DOHH2 (cell line): ENCODE measurements around the gene TMEM219.

Source experiments
- H3F3A ChIP-seq: fragments of 200-600 bp; sonication (generic), shearing (Covaris generic); 2 replicates; pipeline ENCODE4 v1.6.0; 2016; ENCODE audit warnings: antibody characterized with exemption, mild to moderate bottlenecking; ENCODE audit not compliant: control insufficient read depth, insufficient read depth
- H3K27ac ChIP-seq: fragments of 200-600 bp; sonication (generic); 2 replicates; pipeline ENCODE4 v1.5.1; 2014; ENCODE audit warnings: low read depth, mild to moderate bottlenecking, low read length, moderate library complexity
- H3K27me3 ChIP-seq: fragments of 200-600 bp; sonication (generic); 2 replicates; pipeline ENCODE4 v1.6.1; 2014; ENCODE audit warnings: mild to moderate bottlenecking, low read length, mixed read lengths; ENCODE audit not compliant: control insufficient read depth
- H3K36me3 ChIP-seq: fragments of 200-600 bp; sonication (generic); 2 replicates; pipeline ENCODE4 v1.6.1; 2014; ENCODE audit warnings: mild to moderate bottlenecking, low read length, moderate library complexity, mixed read lengths; ENCODE audit not compliant: control insufficient read depth
- H3K4me1 ChIP-seq: fragments of 200-600 bp; sonication (generic); 2 replicates; pipeline ENCODE4 v1.6.1; 2014; ENCODE audit warnings: mild to moderate bottlenecking, low read length, mixed read lengths; ENCODE audit not compliant: control insufficient read depth
- H3K4me2 ChIP-seq: fragments of 200-600 bp; sonication (generic); 2 replicates; pipeline ENCODE4 v1.6.0; 2014; ENCODE audit warnings: mild to moderate bottlenecking, low read length, moderate library complexity
- H3K4me3 ChIP-seq: fragments of 200-600 bp; sonication (generic); 2 replicates; pipeline ENCODE4 v1.5.1; 2014; ENCODE audit warnings: mild to moderate bottlenecking, low read length, mixed read lengths
- H3K79me2 ChIP-seq: fragments of 200-600 bp; sonication (generic); 2 replicates; pipeline ENCODE4 v1.6.1; 2014; ENCODE audit warnings: mild to moderate bottlenecking, low read length, mixed read lengths; ENCODE audit not compliant: control insufficient read depth
- H3K9me2 ChIP-seq: fragments of 200-600 bp; sonication (generic); replicated peaks from 2 replicates; pipeline ENCODE4 v1.6.1; 2014; ENCODE audit warnings: mild to moderate bottlenecking, low read length, mixed read lengths; ENCODE audit not compliant: control insufficient read depth
- H3K9me3 ChIP-seq: fragments of 200-600 bp; sonication (generic); 2 replicates; pipeline ENCODE4 v1.6.1; 2014; ENCODE audit warnings: antibody characterized with exemption, low read length, mixed read lengths; ENCODE audit not compliant: control insufficient read depth, insufficient read depth
- H4K20me1 ChIP-seq: fragments of 200-600 bp; sonication (generic); 2 replicates; pipeline ENCODE4 v1.6.0; 2014; ENCODE audit warnings: low read depth, mild to moderate bottlenecking, antibody characterized with exemption, low read length, moderate library complexity; ENCODE audit not compliant: control insufficient read depth, insufficient read depth
- CTCF ChIP-seq: fragments of 200-600 bp; sonication (generic); IDR thresholded peaks from one replicate; pipeline ENCODE4 v1.5.1; 2014; ENCODE audit warnings: antibody characterized with exemption, mild to moderate bottlenecking, low read depth, low read length; ENCODE audit not compliant: poor library complexity, severe bottlenecking
- EZH2phosphoT487 ChIP-seq: fragments of 200-600 bp; sonication (generic); IDR thresholded peaks from 2 replicates; pipeline ENCODE4 v1.6.1; 2017; ENCODE audit warnings: borderline replicate concordance, mild to moderate bottlenecking, antibody characterized with exemption, low read length, moderate library complexity, mixed read lengths

TMEM219 gene

GRCh38 chr16:29943846-29944799 lies 17.8 kb upstream of the TMEM219 start:
- 0 out of 2 replicates have a peak, but pooled peaks cover 2% of the 10 kb centered on the region for H3K27me3 ChIP-seq
- H3K4me3 ChIP-seq = peak overlapping the region; percentile 34
- H3K27ac ChIP-seq = no peak overlapping the region
- no peaks in the 10 kb centered on the region for H3K9me3 ChIP-seq
- peaks cover 22% of the 10 kb centered on the region for H3K4me1 ChIP-seq
- H3K4me2 ChIP-seq = peak overlapping the region; percentile 56
- H3F3A ChIP-seq = no peaks in the 10 kb centered on the region
- H3K36me3 ChIP-seq = no peaks in the 10 kb centered on the region
- H3K79me2 ChIP-seq = no peaks in the 10 kb centered on the region; the same call in 1 of the 2 replicates
- TF ChIP-seq CTCF = peak; percentile 30
- TF ChIP-seq EZH2phosphoT487 = no peak
- no peaks in the 10 kb centered on the region for H3K9me2 ChIP-seq
- H4K20me1 ChIP-seq = no peaks in the 10 kb centered on the region

DNA sequence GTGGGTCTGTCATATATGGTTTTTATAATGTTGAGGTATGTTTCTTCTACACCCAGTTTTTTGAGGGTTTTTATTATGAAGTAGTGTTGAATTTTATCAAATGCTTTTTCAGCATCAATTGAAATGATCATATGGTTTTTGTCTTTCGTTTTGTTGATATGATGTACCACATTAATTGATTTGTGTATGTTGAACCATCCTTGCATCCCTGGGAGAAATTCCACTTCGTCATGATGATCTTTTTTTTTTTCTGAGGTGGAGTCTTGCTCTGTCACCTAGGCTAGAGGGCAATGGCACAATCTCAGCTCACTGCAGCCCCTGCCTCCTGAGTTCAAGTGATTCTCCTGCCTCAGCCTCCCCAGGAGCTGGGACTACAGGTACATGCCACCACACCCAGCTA lies 14.0 kb upstream of the TMEM219 start:
- H3K27ac ChIP-seq = no peak overlapping the region
- no peaks in the 10 kb centered on the region for H3K9me3 ChIP-seq
- H3K4me1 ChIP-seq = peaks cover 22% of the 10 kb centered on the region
- no peaks in the 10 kb centered on the region; the same call in 1 of the 2 replicates for H3K79me2 ChIP-seq
- TF ChIP-seq CTCF = no peak
- no peak for TF ChIP-seq EZH2phosphoT487
- H3K9me2 ChIP-seq = no peaks in the 10 kb centered on the region
- no peaks in the 10 kb centered on the region for H3K36me3 ChIP-seq
- H3F3A ChIP-seq = no peaks in the 10 kb centered on the region
- H4K20me1 ChIP-seq = no peaks in the 10 kb centered on the region
- H3K27me3 ChIP-seq = no peaks in the 10 kb centered on the region
- no peak overlapping the region for H3K4me2 ChIP-seq
- no peak overlapping the region for H3K4me3 ChIP-seq

DNA sequence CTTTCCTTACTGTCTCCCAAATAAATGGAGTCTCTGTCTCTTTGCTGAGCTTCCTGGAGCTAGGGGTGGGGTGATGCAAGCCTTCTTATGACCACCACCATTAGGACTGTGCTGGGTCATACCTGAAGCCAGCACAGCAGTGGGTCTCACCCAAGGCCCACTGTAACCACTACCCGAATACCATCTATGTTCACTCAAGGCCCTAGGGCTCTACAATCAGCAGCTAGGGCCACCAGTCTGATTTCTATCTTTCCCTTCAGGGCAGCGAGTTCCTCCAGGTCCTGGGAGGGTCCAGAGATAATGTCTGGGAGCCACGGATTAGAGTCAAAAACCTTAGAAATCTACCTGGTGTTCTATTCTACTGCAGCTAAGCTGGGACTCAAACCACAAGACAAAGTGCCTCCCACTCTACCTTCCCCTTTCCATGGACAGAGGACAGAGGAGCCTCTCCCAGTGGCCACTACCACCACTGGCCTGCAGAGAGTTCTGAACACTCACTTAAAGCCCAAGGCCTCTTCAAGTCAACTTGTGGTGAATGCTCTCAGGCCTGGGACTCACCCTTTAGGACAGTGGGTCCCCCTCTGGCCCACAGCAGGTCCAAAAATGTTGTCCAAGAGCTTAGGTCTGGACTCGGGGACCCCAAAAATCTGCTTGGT lies 10.9 kb upstream of the TMEM219 start:
- H3K4me3 ChIP-seq = no peak overlapping the region
- no peak overlapping the region for H3K4me2 ChIP-seq
- TF ChIP-seq CTCF = no peak
- TF ChIP-seq EZH2phosphoT487 = no peak

More for the DNA sequence above, 10.9 kb upstream of the TMEM219 start:
- Histone ChIP-seq H3K9me2 (no peaks in the 10 kb centered on the region), H4K20me1 (no peaks in the 10 kb centered on the region), H3K79me2 (no peaks in the 10 kb centered on the region), H3K36me3 (no peaks in the 10 kb centered on the region), H3K9me3 (no peaks in the 10 kb centered on the region), H3K27me3 (no peaks in the 10 kb centered on the region), H3K4me1 (peaks cover 14% of the 10 kb centered on the region), H3F3A (no peaks in the 10 kb centered on the region), H3K27ac (no peak overlapping the region)
